Cerebellar nuclear complex (tissue), 1 donor: ENCODE measurements around the gene RNF167.
A peak's percentile ranks its signal among the peaks of the same experiment; 100 is the strongest.
"Not testable (repeated sequence)": the region's sequence is repeated elsewhere in the genome, so short reads cannot be mapped to it uniquely, and the experiment has no call there.

Source experiments
- DNase-seq, 2 experiments: peaks; one replicate each; lab custom pipeline; 2025; lab: John Stamatoyannopoulos, UW

The RNF167 gene

GRCh38 chr17:4902540-4902939 lies 37.5 kb upstream of the RNF167 start:
- no peak for DNase-seq

GRCh38 chr17:4903051-4903818 lies 36.8 kb upstream of the RNF167 start, which contains the start of gene CHRNE:
Gene CHRNE (minus strand): TSS chr17:4903098. CDS start chr17:4903063, 35 bp downstream.
- peak in 1 of 2 experiments; percentile 43 for DNase-seq

- not testable (repeated sequence) for DNase-seq
Observed at GRCh38 chr17:4906642-4907041, 33.4 kb upstream of the RNF167 start.

GRCh38 chr17:4908301-4908700 lies 31.8 kb upstream of the RNF167 start:
- no peak for DNase-seq

GRCh38 chr17:4908711-4909496 lies 31.2 kb upstream of the RNF167 start:
- no peak for DNase-seq

- DNase-seq: no peak
Observed at GRCh38 chr17:4913994-4914393, 26.1 kb upstream of the RNF167 start.

- DNase-seq: not testable (repeated sequence)
Observed at GRCh38 chr17:4914551-4914950, 25.5 kb upstream of the RNF167 start.

- DNase-seq: no peak
Observed at GRCh38 chr17:4919511-4920047, 20.5 kb upstream of the RNF167 start.

- DNase-seq: no peak
Observed at GRCh38 chr17:4920351-4921048, 19.6 kb upstream of the RNF167 start.

- no peak for DNase-seq
Observed at GRCh38 chr17:4921320-4921719, 18.7 kb upstream of the RNF167 start.

GRCh38 chr17:4926577-4927335 lies 13.3 kb upstream of the RNF167 start:
- DNase-seq: not testable (repeated sequence)

GRCh38 chr17:4928881-4929280 lies 11.2 kb upstream of the RNF167 start:
- DNase-seq: no peak

- DNase-seq: no peak
Observed at GRCh38 chr17:4931963-4932362, 8.1 kb upstream of the RNF167 start, which contains the start of gene GP1BA. Gene GP1BA (plus strand): TSS chr17:4932277. CDS start chr17:4932605, 328 bp downstream.

GRCh38 chr17:4932756-4933155 lies 7.3 kb upstream of the RNF167 start:
- DNase-seq: no peak

- no peak for DNase-seq
Observed at GRCh38 chr17:4933646-4934045, 6.4 kb upstream of the RNF167 start.

GRCh38 chr17:4934173-4934979 lies 5.7 kb upstream of the RNF167 start:
- no peak for DNase-seq

- no peak for DNase-seq
Observed at GRCh38 chr17:4935650-4936049, 4.4 kb upstream of the RNF167 start.

GRCh38 chr17:4936436-4936835 lies 3.6 kb upstream of the RNF167 start:
- no peak for DNase-seq

- no peak for DNase-seq
Observed at GRCh38 chr17:4937553-4937952, 2.5 kb upstream of the RNF167 start.

GRCh38 chr17:4938069-4938491 lies 2.0 kb upstream of the RNF167 start:
- DNase-seq: no peak
